ENCODE data around the gene GSC2.

The GSC2 gene

GRCh38 chr22:19113429-19113828, 36.7 kb downstream of the GSC2 start:
- TF ChIP-seq CTCF (IDR thresholded peaks at IDR 0.05; ENCODE audit: control extremely low read depth, extremely low read depth, low read depth, missing control alignments): no peak
- CTCF ChIA-PET: interaction anchor here (1.4 kb wide), 1 partner anchor 9 kb away, joined by 4 read pairs; no protein-coding TSS in a partner anchor
- POLR2A ChIA-PET: no interaction called here
- DNase-seq (ENCODE audit: extremely low spot score): no peak

DNA sequence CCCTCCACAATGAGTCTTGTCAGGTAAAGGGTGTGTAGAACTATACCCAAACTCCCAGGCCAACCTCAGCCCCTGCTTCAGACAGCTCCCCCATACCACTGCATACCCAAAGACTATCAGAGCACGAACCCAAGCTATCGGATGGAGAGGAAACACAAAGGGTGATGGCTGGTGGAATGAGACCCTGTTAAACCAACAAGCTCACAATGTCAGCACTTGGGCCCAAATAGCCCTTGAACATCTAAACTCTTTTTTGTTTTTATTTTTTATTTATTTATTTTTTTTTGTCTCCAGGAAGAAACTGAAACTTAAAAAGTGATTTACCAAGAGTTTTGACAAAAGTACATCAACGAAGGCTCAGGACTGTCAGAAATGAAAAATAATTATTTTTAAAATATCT, 38.5 kb downstream of the GSC2 start:
- POLR2A ChIA-PET: no interaction called here
- no peak for DNase-seq (ENCODE audit: extremely low spot score)
- no peak for TF ChIP-seq CTCF (IDR thresholded peaks at IDR 0.05; ENCODE audit: control extremely low read depth, extremely low read depth, low read depth, missing control alignments)
- CTCF ChIA-PET: interaction anchor here (1.0 to 2.5 kb wide), 5 partner anchors 8 to 962 kb away, joined by 3 to 12 read pairs (median 10); partner anchors contain the start of genes DGCR2, ESS2 and USP18

- CTCF ChIA-PET: interaction anchor here (0.7 to 2.5 kb wide), 7 partner anchors 8 to 961 kb away, joined by 3 to 12 read pairs (median 3); partner anchors contain the start of genes DGCR2, ESS2 and USP18
These were observed 39.0 kb downstream of the GSC2 start for GRCh38 chr22:19111140-19111539.

DNA sequence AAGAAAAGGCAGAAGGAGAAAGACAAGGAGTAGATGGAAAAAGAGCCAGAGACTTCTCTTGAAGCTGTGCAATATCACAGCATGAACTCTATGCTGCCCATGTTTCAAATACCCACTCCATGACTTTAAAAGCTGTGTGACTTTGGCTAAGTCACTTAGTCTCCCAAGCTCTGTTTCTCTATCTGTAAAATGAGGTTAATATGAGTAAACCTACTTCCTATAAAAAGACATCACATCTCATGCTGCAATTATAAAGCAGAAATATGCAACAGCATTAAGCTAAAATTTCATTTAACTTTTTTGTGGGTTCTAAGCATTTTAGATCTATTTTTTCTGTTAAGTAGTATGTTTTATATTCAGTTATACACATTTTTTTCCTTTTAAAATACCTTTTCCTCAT, 39.4 kb downstream of the GSC2 start:
- ChIA-PET CTCF (interaction anchor here (0.7 to 2.5 kb wide), 7 partner anchors 9 to 961 kb away, joined by 3 to 12 read pairs (median 3); partner anchors contain the start of genes DGCR2, ESS2 and USP18), POLR2A (interaction anchor here (0.5 to 0.9 kb wide), 2 partner anchors 22 to 97 kb away, joined by 3 read pairs; no protein-coding TSS in a partner anchor)
- TF ChIP-seq CTCF (IDR thresholded peaks at IDR 0.05; ENCODE audit: control extremely low read depth, extremely low read depth, low read depth, missing control alignments): no peak
- no peak for DNase-seq (ENCODE audit: extremely low spot score)

More at GRCh38 chr22:19111140-19111539, 39.0 kb downstream of the GSC2 start:
- no peak for DNase-seq (ENCODE audit: extremely low spot score)
- POLR2A ChIA-PET: interaction anchor here (0.5 to 0.9 kb wide), 2 partner anchors 23 to 98 kb away, joined by 3 read pairs; no protein-coding TSS in a partner anchor
- TF ChIP-seq CTCF (IDR thresholded peaks at IDR 0.05; ENCODE audit: control extremely low read depth, extremely low read depth, low read depth, missing control alignments): no peak

DNA sequence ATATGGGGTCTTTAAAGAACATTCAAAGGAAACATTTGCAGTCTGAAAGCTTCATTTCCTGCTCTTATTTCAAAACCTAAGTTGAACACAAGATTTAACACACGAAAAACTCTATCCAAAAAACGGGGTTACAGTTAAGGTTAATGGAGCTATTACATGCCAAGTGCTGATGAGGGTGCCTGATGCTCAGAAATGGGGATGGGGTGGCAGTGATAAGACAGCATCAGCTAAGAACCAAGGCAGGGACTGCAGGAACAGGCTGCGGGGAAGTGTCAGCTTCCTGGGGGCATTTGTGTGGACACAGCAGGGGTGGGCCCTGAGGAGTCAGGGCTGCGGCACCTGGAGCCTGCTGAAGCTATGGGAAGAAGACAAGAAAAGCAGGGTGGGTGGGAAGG, 40.0 kb downstream of the GSC2 start:
- no peak for TF ChIP-seq CTCF (IDR thresholded peaks at IDR 0.05; ENCODE audit: control extremely low read depth, extremely low read depth, low read depth, missing control alignments)
- DNase-seq (ENCODE audit: extremely low spot score): no peak
- CTCF ChIA-PET: interaction anchor here (1.1 to 2.5 kb wide), 4 partner anchors 9 to 34 kb away, joined by 3 to 12 read pairs (median 6); partner anchors contain the start of gene ESS2
- POLR2A ChIA-PET: interaction anchor here (0.9 kb wide), 1 partner anchor 21 kb away, joined by 3 read pairs; no protein-coding TSS in a partner anchor

- DNase-seq (ENCODE audit: extremely low spot score): peak; percentile 68
These were observed 40.7 kb downstream of the GSC2 start for GRCh38 chr22:19109198-19110063.

More at GRCh38 chr22:19109198-19110063, 40.7 kb downstream of the GSC2 start:
- POLR2A ChIA-PET: no interaction called here
- TF ChIP-seq CTCF (IDR thresholded peaks at IDR 0.05; ENCODE audit: control extremely low read depth, extremely low read depth, low read depth, missing control alignments): no peak
- CTCF ChIA-PET: interaction anchor here (2.5 kb wide), 1 partner anchor 10 kb away, joined by 10 read pairs; no protein-coding TSS in a partner anchor

Measured in GM10248 (cell line).